GM10248 (cell line): Measurements from ENCODE around the gene POU4F2.
"Not testable (repeated sequence)": the region's sequence is repeated elsewhere in the genome, so short reads cannot be mapped to it uniquely, and the experiment has no call there.

Source experiments
- CTCF ChIA-PET: fragments of 300-600 bp; sonication (Branson Sonifier 250); formaldehyde crosslinking; extraction: SDS; loops from one replicate; lab custom pipeline; 2021; ENCODE audit warnings: antibody characterized with exemption; lab: Yijun Ruan, JAX
- POLR2A ChIA-PET: fragments of 350-650 bp; sonication (Branson Sonifier 250); formaldehyde crosslinking; extraction: SDS; loops from one replicate; lab custom pipeline; 2020; ENCODE audit warnings: antibody characterized with exemption; lab: Yijun Ruan, JAX
- DNase-seq: peaks from one replicate; pipeline ENCODE4 v3.0.0; 2012; ENCODE audit errors: extremely low spot score
- CTCF ChIP-seq: IDR thresholded peaks from 2 replicates; pipeline ENCODE4 v1.5.1; 2012; ENCODE audit warnings: mild to moderate bottlenecking, low read depth; ENCODE audit errors: extremely low read depth, missing control alignments, control extremely low read depth

POU4F2 gene

DNA sequence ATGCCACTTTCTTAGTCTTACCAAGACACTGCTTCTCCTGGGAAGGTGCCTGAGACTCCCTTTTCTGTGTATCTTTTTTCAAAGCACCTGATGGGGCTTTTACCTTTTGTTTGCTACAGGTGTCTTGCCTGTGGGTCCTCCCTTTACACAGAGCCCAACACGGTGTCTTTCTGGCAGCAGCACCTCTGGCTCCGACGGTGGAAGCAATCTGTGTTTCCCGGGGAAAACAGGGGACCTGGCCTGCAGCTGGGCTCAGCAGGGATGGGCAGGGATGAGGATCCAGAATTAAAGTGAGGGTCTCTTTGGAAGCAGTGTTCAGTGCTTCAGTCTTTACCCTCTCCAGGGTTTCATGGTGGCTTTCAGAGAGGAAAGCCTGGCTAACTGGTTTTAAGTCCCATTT lies 11.3 kb downstream of the POU4F2 start:
- ChIA-PET POLR2A (no interaction called here), CTCF (no interaction called here)
- no peak for TF ChIP-seq CTCF
- DNase-seq: no peak

- TF ChIP-seq CTCF: no peak
- ChIA-PET POLR2A (no interaction called here), CTCF (no interaction called here)
- DNase-seq: no peak
Observed at GRCh38 chr4:146654687-146655520, 16.2 kb downstream of the POU4F2 start.

- TF ChIP-seq CTCF: no peak
- CTCF ChIA-PET: no interaction called here
- POLR2A ChIA-PET: no interaction called here
- DNase-seq: no peak
Observed at GRCh38 chr4:146655521-146655856, 16.8 kb downstream of the POU4F2 start.

DNA sequence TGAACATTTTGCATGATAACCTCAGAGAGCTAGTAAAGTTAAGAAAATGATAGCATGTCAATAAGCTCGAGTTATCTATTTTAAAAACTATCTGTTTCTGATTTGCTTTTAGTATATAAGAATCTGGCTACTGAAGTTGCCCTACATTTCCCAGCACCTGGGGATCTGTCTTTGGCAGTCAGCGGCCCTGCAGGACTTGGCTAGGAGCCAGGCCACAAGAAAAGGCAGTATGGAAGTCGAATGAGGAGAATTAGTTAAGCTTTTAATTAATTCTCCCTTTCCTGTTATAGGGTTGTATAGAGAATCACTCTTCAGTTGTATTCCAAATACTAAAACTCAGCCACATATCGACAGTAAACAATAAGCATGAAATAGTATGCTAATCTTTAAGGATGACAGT lies 22.7 kb downstream of the POU4F2 start:
- no peak for TF ChIP-seq CTCF
- ChIA-PET POLR2A (no interaction called here), CTCF (no interaction called here)
- no peak for DNase-seq

DNA sequence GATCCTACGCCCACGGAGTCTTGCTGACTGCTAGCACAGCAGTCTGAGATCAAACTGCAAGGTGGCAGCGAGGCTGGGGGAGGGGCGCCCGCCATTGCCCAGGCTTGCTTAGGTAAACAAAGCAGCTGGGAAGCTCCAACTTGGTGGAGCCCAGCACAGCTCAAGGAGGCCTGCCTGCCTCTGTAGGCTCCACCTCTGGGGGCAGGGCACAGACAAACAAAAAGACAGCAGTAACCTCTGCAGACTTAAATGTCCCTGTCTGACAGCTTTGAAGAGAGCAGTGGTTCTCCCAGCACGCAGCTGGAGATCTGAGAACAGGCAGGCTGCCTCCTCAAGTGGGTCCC lies 25.2 kb downstream of the POU4F2 start:
- POLR2A ChIA-PET, DNase-seq, CTCF ChIA-PET: not testable (repeated sequence)

- CTCF ChIA-PET: no interaction called here
- no peak for TF ChIP-seq CTCF
- no peak for DNase-seq
- POLR2A ChIA-PET: no interaction called here
Observed at GRCh38 chr4:146674829-146675570, 36.3 kb downstream of the POU4F2 start.
